OCI-LY1 (cell line): ENCODE measurements around the gene CFAP251.

Experiments used
- CTCF ChIP-seq: fragments of 200-600 bp; sonication (generic), shearing (Covaris generic); IDR thresholded peaks from 2 replicates; pipeline ENCODE4 v1.5.1; 2017; ENCODE audit warnings: mild to moderate bottlenecking, antibody characterized with exemption, low read length, moderate library complexity, mixed read lengths
- EZH2 ChIP-seq: fragments of 200-600 bp; sonication (generic), shearing (Covaris generic); IDR thresholded peaks from 2 replicates; pipeline ENCODE4 v1.8.0; 2017; ENCODE audit warnings: borderline replicate concordance, mixed run types, mild to moderate bottlenecking, antibody characterized with exemption, low read length, moderate library complexity, mixed read lengths

- no peak for TF ChIP-seq CTCF
- TF ChIP-seq EZH2, result no peak
Measured at GRCh38 chr12:121943926-121944325, 25.5 kb downstream of the CFAP251 start.
